Lower leg skin (tissue), 3 donors: ENCODE results near the gene EFCC1.

Experiments used
- CTCF ChIP-seq, 3 donors: fragments of 450-650 bp; IDR thresholded peaks; one replicate each; pipeline ENCODE4 v1.5.1; 2016; ENCODE audit warnings: antibody characterized with exemption in 3 of 3, mild to moderate bottlenecking in 3 of 3, moderate library complexity in 2 of 3
- POLR2A ChIP-seq, 2 donors: fragments of 450-650 bp; IDR thresholded peaks; one replicate each; pipeline ENCODE4 v1.6.1; 2016 to 2017; ENCODE audit warnings: antibody characterized with exemption in 2 of 2, mild to moderate bottlenecking in 1 of 2, moderate library complexity in 1 of 2

GRCh38 chr3:129033633-129034321, 32.7 kb downstream of the EFCC1 start:
- TF ChIP-seq CTCF (IDR thresholded peaks at IDR 0.05) (no peak), POLR2A (IDR thresholded peaks at IDR 0.05) (no peak)
